Chondrocyte (in vitro differentiated cells): ENCODE data around the gene BTN2A1. TPM values are rescaled to one million over a fixed set of nuclear protein-coding genes. Genes with fewer than 3 reads are reported as not detected.

Experiments used
- DNase-seq: peaks from one replicate; pipeline ENCODE4 v3.0.0; 2021; ENCODE audit warnings: mixed read lengths, low spot score
- H3K27ac Mint-ChIP-seq: one replicate; pipeline ENCODE4 v1.8.0; 2021; ENCODE audit warnings: mild to moderate bottlenecking, moderate library complexity, mixed read lengths; ENCODE audit not compliant: unreplicated experiment
- H3K27me3 Mint-ChIP-seq: 2 replicates; pipeline ENCODE4 v1.8.0; 2021; ENCODE audit warnings: low read depth, mixed read lengths
- H3K36me3 Mint-ChIP-seq: 2 replicates; pipeline ENCODE4 v1.8.0; 2021; ENCODE audit warnings: low read depth, mixed read lengths
- H3K4me1 Mint-ChIP-seq: 2 replicates; pipeline ENCODE4 v1.8.0; 2021; ENCODE audit warnings: low read depth, mild to moderate bottlenecking, mixed read lengths
- H3K4me3 Mint-ChIP-seq: one replicate; pipeline ENCODE4 v1.8.0; 2021; ENCODE audit warnings: mild to moderate bottlenecking, moderate library complexity, mixed read lengths; ENCODE audit not compliant: unreplicated experiment
- H3K9me3 Mint-ChIP-seq: 2 replicates; pipeline ENCODE4 v1.8.0; 2021; ENCODE audit warnings: low read depth, mixed read lengths
- total RNA-seq: library from RNA; stranded (reverse); gene quantifications from 3 replicates; pipeline ENCODE4 v1.2.1, GENCODE V29; 2021
- TF ChIP-seq, protein P1 (sequence below): fragments of 200-600 bp; sonication (generic); IDR thresholded peaks from 2 replicates; pipeline ENCODE4 v1.5.0; 2021; ENCODE audit warnings: antibody characterized with exemption, mild to moderate bottlenecking, moderate library complexity

The BTN2A1 gene
- total RNA-seq, 1 donor from 2014 or later: 33.6 TPM

DNA sequence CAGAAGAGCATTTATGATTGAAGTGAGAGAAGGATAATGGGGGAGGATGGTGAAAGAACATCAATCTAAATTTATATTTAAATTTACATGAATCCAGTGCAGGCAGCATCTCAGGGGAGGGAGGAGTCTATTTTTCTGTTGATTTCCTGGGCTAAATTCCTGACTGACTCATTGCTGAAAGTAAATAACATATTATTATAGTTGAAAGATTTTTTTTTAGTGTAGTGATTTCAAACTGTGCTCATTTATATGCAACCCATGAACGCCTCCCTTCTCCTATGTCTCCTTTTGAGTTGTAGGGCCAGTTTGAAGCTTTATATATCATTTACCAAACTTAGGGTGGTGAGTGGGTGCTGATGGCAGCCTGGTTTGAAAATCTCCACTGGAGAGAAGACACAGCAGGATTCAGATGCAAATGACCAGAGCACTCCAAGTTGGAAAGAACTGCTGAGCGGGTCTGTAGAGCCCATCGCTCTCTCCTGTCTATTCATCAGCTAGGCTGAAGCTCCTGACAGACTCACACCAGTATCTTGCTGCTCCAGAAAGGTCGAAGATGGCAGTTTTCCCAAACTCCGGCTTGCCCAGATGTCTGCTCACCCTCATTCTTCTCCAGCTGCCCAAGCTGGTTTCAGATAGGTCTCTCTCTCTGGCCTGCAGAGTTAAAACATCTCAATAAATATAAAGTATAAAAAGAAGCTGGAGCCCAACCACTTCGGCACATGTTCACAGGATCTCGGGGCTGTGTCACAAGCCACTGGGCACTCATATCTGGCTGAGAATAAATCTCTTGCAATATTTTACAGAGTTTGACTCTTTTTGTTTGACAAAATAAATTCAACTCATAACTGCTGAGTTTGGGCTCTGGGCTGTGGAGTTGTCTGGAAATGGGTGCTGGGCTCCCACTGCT lies 18.3 kb downstream of the BTN2A1 start:
- Mint-ChIP-seq H3K9me3 (peaks cover 9% of the 10 kb centered on the region), H3K4me1 (peaks cover 39% of the 10 kb centered on the region), H3K4me3 (no peak overlapping the region), H3K36me3 (no peaks in the 10 kb centered on the region), H3K27ac (no peak overlapping the region), H3K27me3 (no peaks in the 10 kb centered on the region)
- TF ChIP-seq, protein P1, sequence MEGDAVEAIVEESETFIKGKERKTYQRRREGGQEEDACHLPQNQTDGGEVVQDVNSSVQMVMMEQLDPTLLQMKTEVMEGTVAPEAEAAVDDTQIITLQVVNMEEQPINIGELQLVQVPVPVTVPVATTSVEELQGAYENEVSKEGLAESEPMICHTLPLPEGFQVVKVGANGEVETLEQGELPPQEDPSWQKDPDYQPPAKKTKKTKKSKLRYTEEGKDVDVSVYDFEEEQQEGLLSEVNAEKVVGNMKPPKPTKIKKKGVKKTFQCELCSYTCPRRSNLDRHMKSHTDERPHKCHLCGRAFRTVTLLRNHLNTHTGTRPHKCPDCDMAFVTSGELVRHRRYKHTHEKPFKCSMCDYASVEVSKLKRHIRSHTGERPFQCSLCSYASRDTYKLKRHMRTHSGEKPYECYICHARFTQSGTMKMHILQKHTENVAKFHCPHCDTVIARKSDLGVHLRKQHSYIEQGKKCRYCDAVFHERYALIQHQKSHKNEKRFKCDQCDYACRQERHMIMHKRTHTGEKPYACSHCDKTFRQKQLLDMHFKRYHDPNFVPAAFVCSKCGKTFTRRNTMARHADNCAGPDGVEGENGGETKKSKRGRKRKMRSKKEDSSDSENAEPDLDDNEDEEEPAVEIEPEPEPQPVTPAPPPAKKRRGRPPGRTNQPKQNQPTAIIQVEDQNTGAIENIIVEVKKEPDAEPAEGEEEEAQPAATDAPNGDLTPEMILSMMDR: no peak
- DNase-seq: no peak

DNA sequence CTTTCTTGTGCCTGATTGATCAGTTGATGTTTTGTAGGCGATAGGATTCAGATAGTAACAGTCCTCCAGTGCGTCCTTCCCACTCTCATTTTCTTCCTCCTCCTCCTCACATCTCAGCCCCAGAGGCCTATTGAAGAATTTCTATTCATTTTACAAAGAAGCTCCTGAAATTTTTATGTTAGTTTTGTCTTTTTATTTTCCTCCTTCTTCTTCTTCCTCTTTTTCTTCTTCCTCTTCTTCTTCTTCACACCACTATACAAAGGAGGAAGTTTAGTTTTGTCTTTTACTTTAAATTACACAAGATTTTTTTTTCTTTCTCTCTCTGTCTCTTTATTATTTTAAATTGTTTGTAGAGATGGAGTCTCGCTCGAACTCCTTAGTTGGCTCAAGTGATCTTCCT lies 19.1 kb downstream of the BTN2A1 start:
- Mint-ChIP-seq H3K4me1 (peaks cover 39% of the 10 kb centered on the region), H3K27me3 (no peaks in the 10 kb centered on the region), H3K4me3 (no peak overlapping the region), H3K36me3 (no peaks in the 10 kb centered on the region), H3K9me3 (peaks cover 4% of the 10 kb centered on the region), H3K27ac (no peak overlapping the region)
- DNase-seq: no peak
- TF ChIP-seq, protein P1: no peak

DNA sequence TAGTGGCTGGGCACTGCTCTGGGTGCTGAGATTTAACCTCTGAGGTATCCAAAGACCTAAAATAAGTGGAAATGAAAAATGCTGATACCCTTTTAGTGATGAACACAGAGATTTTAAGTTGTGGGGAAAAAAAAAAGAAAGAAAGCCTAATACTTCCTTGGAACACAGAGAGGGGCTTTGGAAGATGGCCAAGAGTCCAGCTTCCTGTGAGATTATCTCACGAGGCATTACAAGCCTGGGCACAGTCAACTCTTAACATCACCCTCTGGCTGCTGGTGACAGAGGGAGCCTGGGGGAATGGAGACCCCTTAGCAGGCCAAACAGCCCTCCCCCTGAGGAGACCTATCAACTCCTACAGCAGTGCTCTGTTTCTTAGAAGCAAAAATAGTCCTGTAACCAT lies 19.7 kb downstream of the BTN2A1 start:
- Mint-ChIP-seq H3K36me3 (no peaks in the 10 kb centered on the region), H3K27ac (no peak overlapping the region), H3K27me3 (no peaks in the 10 kb centered on the region), H3K4me1 (peaks cover 39% of the 10 kb centered on the region), H3K9me3 (peaks cover 4% of the 10 kb centered on the region), H3K4me3 (no peak overlapping the region)
- TF ChIP-seq, protein P1: no peak
- DNase-seq: no peak

DNA sequence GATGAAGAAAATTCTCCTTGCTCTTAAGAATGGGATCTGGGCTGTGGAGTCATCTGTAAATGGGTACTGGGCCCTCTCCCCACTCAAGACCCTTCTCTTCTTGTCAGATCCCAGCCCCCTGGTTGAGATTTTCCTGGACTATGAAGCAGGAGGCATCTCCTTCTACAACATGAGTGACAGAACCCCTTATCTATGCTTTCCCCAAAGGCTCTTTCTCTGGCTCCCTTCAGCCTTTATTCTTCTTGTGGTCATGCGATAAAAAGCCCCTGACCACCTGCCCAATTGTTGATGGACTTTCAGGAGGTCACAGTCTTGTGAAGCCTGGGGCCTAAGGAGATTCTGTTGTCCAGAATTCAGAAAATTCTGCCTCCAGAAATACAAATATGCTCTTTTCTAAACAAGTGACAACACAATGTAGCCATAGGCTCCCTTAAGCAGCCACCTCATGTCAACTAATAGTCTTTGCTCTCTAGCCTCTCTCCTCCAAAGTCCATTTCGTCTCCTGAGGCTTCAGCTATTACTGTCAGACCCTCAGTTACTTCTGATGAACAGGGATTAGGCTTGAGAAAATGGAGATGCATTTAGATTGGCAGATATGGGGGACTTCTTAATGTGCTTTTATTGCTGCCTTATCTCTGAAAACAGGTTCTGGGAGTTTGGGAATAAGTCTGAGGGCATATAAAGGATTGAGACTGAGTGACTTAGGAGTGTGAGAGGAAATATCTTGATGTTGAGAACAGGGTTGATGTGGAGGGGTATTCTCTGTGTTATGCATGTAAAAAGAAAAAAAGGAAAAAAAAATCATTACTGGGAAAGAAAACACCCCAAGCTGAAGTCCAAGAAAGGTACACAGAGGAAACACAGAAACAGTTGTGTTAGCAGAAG lies 20.6 kb downstream of the BTN2A1 start:
- TF ChIP-seq, protein P1: no peak
- Mint-ChIP-seq H3K27ac (no peak overlapping the region), H3K4me1 (peaks cover 32% of the 10 kb centered on the region), H3K36me3 (no peaks in the 10 kb centered on the region), H3K4me3 (no peak overlapping the region), H3K27me3 (no peaks in the 10 kb centered on the region), H3K9me3 (peaks cover 4% of the 10 kb centered on the region)
- DNase-seq: no peak

DNA sequence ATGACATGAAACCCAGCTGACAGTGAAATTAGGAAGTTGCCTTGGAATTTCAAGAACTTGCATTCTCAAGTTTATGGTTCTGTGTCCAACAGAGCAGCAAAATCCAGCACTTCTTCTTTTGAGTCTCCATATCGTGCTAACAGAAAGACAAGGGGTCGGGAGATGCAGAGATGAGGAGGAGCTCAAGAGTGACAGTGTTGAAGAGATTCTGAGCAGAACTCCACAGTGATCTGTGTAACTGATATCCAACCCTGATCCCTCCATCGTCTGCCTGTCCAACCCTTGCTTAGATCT lies 21.2 kb downstream of the BTN2A1 start:
- DNase-seq: no peak
- no peak overlapping the region for H3K4me3 Mint-ChIP-seq
- TF ChIP-seq, protein P1: no peak
- H3K9me3 Mint-ChIP-seq: peaks cover 4% of the 10 kb centered on the region
- H3K27ac Mint-ChIP-seq: no peak overlapping the region
- no peaks in the 10 kb centered on the region for H3K27me3 Mint-ChIP-seq
- H3K36me3 Mint-ChIP-seq: no peaks in the 10 kb centered on the region
- H3K4me1 Mint-ChIP-seq: peaks cover 28% of the 10 kb centered on the region
